Medulla oblongata (tissue), 1 donor: ENCODE measurements around the gene ADAMTSL1.
"Not testable (repeated sequence)": the region's sequence is repeated elsewhere in the genome, so short reads cannot be mapped to it uniquely, and the experiment has no call there.

Experiments
- DNase-seq: peaks from one replicate; pipeline ENCODE4 v3.0.0-alpha.2; 2015; ENCODE audit errors: extremely low spot score

The ADAMTSL1 gene

GRCh38 chr9:18861609-18862544 is 387.9 kb downstream of the ADAMTSL1 start:
- DNase-seq: peak; percentile 52

- DNase-seq: no peak
Observed at GRCh38 chr9:18863791-18864190, 389.8 kb downstream of the ADAMTSL1 start.

DNA sequence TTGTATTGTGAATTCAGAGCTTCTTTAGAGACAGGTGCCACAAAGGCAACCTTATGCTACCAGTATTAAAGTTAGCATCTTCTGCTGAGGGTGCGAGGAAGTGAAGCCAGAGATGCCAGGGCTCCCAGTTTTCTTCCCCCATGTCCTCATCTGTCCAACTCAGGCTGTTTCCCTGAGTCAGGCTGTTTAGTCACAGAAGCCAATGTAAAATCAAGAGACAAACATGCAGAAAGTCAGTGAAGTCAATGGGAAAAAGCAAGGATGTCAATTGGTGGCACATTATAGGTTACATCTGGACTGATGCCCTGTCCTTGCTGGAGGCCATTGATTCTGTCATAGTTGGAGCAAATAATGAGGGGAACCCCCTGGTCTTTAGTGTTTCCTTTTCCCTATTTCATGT is 390.6 kb downstream of the ADAMTSL1 start:
- no peak for DNase-seq

GRCh38 chr9:18865542-18865941 is 391.6 kb downstream of the ADAMTSL1 start:
- no peak for DNase-seq

DNA sequence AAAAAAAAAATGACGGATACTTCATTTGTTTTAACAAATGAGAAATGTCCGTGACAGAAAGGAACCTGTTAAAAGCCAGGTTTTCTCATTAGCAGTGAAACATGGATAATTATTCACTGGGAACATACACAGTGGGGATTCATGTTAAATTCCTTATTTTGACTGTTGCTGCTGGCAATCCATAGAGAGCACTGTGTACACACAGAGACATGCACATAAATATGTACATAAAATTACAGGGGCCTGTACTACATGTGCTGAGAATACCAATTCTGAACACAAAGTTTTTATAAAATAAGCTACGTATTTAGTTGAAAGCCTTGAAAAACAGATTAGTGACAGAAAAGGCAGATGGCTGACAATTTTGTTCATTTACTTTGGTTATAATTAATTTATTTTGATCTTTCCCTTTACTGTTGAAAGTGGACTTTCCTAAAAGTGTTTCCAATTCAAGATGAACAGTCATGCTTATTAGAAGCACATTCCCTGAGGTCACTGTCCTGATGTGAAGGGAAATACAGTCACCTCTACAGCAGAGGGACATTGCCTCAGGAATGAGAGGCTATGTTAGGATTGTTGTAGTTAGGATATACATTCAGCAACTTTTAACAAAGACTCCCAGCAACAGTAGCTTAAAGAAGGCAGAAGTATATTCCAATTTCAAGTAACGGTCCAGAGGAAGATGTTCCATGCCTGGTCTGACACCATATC is 392.3 kb downstream of the ADAMTSL1 start:
- no peak for DNase-seq

GRCh38 chr9:18869725-18870124 is 395.8 kb downstream of the ADAMTSL1 start:
- DNase-seq: no peak

- DNase-seq: no peak
Observed at GRCh38 chr9:18874069-18874468, 400.1 kb downstream of the ADAMTSL1 start.

DNA sequence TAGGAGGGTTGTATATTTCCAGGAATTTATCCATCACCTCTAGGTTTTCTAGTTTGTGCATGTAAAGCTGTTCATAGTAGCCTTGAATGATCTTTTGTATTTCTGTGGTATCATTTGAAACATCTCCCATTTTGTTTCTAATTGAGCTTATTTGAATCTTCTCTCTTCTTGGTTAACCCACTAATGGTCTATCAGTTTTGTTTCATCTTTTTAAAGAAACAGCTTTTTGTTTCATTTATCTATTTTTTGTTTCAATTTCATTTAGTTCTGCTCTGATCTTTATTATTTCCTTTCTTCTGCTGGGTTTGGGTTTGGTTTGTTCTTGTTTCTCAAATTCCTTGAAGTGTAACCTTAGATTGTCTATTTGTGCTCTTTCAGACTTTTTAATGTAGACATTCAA is 401.0 kb downstream of the ADAMTSL1 start:
- not testable (repeated sequence) for DNase-seq

DNA sequence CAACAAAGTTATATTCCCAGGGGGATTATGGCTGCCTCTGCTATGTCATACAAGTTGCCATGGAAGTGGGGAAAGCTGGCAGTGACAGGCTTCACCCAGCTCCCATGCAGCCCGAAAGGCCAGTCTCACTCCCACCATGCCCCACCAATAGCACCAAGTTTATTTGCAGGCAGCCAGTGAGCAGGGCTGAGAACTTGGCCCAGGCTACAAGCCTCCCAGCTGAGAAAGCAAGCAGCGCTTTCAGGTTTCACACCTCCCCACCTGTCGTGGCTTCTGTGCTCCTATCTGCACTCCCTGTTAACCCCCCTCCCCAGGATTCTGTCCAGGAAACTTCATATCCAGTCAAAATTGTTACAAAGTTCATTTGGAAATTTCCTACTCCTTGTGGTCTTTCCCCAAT is 404.0 kb downstream of the ADAMTSL1 start:
- no peak for DNase-seq

- DNase-seq: peak; percentile 54
Observed at GRCh38 chr9:18881758-18882157, 407.8 kb downstream of the ADAMTSL1 start.

DNA sequence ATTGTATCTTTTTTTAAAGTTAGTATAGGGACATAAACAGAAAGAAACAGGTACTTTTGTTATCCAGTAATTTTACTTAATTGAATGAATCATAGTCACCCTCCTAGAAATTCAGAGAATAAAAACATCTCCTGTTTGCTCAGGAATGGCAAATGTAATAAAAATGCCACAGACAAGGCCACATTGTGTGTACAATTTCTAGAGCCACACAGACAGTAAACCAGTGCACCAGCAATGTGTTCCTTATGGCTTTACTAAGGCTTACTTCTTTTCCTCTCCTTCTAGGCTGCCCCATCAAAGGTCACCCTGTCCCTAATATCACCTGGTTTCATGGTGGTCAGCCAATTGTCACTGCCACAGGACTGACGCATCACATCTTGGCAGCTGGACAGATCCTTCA is 413.6 kb downstream of the ADAMTSL1 start:
- no peak for DNase-seq

GRCh38 chr9:18888290-18888689 is 414.3 kb downstream of the ADAMTSL1 start:
- DNase-seq: peak; percentile 20

- no peak for DNase-seq
Observed at GRCh38 chr9:18889550-18889949, 415.6 kb downstream of the ADAMTSL1 start.

GRCh38 chr9:18890372-18890771 is 416.4 kb downstream of the ADAMTSL1 start:
- DNase-seq: no peak

GRCh38 chr9:18891946-18892670 is 418.2 kb downstream of the ADAMTSL1 start:
- no peak for DNase-seq

- no peak for DNase-seq
Observed at GRCh38 chr9:18893046-18893445, 419.1 kb downstream of the ADAMTSL1 start.

- DNase-seq: no peak
Observed at GRCh38 chr9:18893491-18893890, 419.5 kb downstream of the ADAMTSL1 start.

DNA sequence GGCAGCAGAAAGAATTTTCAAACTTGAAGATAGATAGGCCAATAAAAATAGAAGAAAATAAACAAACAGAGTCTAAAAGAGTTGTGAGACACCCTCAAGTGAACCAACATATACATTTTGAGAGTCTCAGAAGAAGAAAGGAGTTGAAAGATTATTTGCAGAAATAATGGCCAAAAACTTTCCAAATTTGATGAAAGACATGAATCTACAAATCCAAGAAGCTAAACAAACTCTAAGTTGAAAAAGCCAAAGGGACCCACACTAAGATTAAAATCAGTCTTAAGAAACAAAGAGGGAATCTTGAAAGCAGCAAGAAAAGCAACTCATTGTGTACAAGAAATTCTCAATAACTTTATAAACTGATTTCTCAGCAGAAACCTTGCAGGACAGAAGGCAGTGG is 422.1 kb downstream of the ADAMTSL1 start:
- no peak for DNase-seq

- DNase-seq: no peak
Observed at GRCh38 chr9:18896531-18897179, 422.7 kb downstream of the ADAMTSL1 start.

DNA sequence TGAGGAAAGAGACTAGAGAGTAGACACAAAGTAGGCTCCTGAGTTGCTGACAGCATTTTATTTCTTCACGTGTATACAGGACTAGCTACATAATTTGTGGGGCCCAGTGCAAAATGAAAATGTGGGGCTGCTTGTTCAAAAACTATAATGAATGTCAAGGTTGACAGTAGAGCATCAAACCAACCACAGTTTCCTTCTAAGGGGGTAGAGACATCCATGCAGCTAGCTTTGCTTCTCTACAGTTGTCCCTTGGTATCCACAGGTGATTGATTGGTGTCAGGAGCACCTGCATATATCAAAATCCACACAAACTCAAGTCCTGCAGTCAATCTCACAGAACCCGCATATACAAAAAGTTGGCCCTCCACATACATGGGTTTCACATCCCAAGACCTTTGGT is 429.5 kb downstream of the ADAMTSL1 start:
- no peak for DNase-seq

- DNase-seq: no peak
Observed at GRCh38 chr9:18905028-18905882, 431.3 kb downstream of the ADAMTSL1 start.
